ENCODE results near the gene RBM5.
"Not testable (repeated sequence)": the region's sequence is repeated elsewhere in the genome, so short reads cannot be mapped to it uniquely, and the experiment has no call there.

RBM5 gene

DNA sequence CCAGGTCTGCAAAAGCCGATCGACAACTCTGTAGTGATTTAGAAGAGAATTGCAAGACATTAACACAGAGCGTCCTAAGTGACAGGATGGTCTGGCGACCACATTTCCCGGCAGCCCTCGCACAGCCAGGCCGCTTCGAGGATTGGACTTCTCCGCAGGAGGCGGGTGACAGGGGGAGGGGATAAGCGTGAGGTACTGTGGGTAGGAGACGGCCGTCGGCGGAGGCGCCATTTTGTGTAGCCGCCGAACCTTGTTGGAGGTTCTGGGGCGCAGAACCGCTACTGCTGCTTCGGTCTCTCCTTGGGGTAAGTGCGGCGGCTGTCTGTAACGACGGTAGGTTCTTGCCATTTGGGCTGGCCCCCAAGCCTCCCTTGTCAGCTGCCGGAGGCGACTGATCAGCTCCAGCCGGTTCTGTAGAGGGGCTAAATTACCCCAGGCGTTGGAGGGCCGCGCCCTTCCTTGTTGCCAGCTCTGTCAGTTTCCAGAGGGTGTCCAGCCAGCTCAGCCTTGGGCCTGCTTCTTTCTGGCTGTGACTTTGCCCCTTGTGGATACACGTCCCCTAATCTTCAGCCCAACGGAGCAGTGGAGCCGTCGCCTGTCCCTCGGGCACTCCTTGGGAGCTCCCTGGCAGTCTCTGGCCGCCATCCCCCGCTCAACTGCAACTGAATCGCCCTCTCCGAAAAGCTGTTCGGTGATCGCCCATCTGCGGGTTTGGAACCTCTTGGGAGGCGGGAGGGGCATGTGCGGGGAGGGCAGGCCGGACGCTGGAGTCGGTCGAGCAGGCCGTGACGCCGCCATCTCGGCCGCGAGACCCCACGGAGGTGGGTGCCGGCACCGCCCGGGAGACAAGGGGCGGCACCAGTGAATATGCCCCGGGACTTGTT, at the start of gene RBM5:
Gene RBM5 (plus strand): TSS at position 195 of the 884 bp plus-strand sequence. CDS start 1,516 bp downstream, outside the sequence.
- peak; percentile 80 for DNase-seq

DNA sequence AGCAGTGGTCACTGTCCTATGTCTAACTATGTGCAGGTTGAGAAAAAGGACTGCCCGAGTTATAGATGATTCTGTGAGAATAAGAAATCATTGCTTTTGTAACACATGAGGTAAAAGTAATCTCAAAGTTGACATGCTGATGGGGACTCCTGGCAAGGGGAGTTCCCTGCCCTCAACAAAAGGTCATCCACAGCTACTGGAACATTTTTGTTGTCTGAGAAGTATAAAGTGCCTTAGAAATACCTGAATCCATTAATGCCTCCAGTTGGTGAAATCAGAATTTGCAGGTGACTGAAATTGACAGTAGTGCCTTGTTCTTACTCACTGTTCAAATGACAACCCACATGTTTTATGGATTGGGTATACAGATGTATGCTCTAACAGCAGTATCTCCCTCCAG, 43.7 kb upstream of the RBM5 start:
- DNase-seq: no peak

DNA sequence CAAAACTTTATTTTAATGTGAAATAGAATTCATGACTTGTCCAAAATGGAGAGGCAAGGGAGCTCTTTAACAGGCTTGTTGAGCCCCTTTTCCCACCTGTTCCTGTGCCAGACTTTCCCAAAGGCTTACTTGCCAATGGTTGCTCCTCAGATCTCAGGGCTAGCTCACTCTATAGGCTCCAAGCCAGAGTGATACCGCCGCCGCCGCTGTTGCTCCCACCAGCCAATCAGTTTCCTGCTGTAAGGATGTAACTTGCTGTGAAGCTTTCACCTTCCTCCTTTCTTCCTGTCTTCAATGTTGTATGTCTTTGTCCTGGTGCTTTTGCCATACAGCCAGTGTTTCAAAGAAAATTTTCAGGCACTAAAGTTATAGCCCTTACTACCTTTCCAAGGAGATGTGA, 41.3 kb upstream of the RBM5 start:
- DNase-seq: no peak

DNA sequence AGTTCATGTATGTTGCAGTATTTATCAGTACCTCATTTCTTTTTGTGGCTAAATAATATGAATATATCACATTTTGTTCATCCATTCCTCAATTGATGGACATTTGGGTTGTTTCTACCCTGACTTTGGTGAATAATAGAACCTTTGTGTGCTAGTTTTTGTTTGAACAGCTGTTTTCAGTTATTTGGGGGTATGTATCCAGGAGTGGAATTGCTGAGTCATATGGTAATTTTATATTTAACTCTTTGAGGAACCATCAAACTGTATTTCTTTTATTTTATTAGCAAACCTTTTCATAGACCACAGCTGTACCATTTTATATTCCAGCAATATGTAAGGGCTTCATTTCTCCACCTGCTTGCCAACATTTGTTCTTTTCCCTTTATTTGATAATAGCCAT, 38.4 kb upstream of the RBM5 start:
- peak; percentile 36 for DNase-seq

DNA sequence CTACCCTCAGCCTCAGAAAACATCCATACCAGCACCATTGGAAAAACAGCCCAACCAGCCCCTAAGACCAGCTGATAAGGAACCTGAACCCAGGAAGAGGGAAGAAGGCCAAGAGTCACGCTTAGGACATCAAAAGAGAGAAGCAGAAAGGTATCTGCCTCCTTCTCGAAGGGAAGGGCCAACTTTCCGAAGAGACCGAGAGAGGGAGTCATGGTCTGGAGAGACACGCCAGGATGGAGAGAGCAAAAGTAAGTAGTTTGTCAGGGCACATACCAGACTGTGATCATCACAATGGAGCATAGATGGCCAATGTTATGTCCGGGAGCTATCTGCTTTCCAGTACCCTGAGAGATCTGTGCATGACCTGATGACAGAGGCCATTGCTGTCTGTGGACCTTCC, 31.0 kb upstream of the RBM5 start:
- no peak for DNase-seq

DNA sequence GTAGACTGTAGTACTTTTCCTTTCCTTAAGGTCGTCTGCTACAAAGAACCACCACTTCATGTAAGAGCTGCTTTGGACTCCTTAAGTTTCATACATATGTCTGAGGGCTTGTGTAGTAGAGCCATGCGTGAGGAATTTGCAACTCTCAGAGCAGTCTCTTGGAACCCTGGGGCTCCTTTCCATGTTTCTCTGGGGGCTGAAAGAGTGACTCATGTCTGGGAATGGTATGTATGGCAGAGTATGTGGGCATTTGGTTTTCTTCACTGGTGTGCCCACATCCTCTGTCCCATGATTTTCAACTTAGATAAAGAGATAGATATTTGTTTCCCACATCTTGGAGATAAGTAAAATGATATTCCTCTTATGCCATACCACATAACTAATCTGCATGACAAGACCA, 20.6 kb upstream of the RBM5 start:
- DNase-seq: no peak

DNA sequence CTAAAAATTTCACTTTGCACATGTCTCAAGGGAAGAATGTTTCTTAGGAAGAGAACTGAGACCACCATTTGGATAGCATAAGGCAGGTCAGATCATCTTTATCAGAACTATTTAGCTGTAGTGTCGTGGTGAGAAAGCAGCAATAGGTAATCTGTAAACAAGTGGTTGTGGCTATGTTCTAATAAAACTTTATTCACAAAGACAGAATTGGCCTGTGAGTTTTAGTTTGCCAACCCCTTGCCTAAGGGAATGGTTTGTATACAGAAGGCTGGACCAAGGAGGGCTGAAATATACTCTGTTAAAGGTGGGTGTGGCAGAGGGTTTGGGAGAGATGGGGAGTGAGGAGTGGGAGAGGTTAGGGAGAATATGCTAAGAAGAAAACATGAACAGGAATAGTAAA, 10.6 kb upstream of the RBM5 start:
- no peak for DNase-seq

DNA sequence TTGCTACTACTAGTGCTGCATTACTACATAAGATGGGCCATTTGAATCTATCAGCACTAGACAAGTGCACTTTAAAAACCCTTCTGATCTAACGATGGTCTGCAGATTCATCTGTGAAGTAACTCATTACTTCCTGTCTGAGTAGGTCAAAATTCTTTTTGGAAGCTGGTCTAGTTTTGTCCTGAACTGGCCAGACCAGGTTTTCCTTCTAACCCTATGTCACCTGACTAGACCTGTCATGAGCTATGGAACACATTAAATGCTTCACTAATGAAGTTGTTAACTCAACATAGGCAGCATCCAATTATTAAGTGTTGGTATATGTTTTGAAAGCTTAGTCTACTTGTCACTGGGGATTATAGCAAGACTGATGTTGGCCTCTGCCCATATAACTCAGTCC, 10.1 kb upstream of the RBM5 start:
- no peak for DNase-seq

DNA sequence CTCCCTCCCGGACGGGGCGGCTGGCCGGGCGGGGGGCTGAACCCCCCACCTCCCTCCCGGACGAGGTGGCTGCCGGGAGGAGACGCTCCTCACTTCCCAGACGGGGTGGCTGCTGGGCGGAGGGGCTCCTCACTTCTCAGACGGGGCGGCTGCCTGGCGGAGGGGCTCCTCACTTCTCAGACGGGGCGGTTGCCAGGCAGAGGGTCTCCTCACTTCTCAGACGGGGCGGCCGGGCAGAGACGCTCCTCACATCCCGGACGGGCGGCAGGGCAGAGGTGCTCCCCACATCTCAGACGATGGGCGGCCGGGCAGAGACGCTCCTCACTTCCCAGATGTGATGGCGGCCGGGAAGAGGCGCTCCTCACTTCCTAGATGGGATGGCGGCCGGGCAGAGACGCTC, 3.8 kb upstream of the RBM5 start:
- not testable (repeated sequence) for DNase-seq

DNA sequence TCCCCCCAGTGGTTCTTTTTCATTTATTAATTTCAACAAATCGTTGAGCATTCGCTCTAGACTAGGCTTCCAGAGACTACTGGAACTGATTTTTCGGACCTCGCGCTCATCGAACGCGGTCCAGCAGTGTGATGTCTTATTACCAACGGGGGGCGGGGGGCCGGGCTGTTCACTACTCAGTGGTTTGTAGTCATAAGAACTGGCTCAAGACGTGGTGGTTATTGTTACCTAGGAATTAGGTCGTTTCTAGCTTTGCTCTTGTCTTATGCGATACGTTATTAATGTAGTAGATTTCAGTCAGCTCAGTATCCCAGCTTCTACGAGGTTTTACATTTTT, 858 bp downstream of the RBM5 start:
- DNase-seq: no peak

DNA sequence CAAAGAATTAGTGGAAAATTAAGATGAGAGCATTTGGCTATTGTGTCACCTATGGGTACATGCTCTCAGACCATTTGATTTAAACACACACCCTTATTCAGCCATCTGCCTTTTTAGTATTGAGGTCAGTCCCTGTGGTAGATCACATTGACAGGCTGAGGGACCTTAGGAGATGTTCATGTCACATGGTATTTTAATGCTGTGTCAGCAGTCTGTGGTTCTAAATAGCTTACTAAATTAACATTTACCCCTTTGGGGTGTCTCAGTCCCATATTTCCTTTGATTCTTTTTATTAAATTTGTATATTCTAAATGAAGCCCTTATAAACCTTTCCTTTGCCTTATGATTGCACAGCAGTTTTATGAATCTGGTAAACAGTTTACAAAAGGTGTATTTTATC, 2.3 kb downstream of the RBM5 start:
- DNase-seq: no peak

DNA sequence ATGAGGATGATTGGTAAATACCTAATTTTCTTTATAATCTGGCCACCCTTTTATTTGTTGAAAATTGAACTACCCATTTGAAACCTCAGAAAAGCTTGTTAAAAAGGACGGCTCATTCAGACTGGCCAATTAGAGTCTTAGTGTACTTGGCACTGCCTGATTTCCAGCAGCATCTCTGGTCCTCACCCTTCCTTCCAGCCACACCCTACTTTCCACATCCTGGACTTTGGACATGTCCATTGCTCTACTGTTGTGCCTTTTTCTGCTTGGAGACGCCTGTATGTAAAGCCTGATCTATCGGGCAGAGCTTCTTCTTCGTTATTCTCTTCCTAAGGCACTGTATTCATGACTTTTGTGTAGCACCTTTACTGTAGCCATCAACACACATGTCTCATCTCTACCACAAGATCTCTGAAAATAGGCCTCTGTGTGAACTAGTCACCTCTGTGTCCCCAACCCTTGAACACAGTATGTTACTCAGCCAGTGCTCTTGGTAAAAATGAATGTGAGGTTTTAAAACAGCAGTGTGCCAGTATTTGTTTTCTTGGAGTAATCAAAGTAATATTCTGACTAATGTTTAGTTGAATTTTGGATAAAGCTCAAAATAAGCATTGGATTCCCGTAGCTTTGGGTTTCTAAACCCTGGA, 6.8 kb downstream of the RBM5 start:
- DNase-seq: no peak

DNA sequence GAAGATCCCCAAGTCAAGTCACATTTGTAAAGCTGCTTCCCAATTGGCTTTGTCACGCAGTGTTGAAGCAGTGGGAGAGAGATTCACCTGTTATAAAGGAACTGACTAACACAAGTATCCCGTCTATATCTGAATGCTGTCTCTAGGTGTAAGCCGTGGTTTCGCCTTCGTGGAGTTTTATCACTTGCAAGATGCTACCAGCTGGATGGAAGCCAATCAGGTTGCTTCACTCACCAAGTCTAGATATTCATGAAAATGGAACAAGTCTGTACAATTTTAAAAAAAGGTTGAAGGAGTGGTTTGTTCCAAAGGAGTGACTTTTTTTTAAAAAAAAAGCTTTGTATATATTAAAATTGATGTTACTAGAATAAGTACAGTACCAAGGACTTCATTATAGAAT, 11.7 kb downstream of the RBM5 start:
- DNase-seq: no peak

DNA sequence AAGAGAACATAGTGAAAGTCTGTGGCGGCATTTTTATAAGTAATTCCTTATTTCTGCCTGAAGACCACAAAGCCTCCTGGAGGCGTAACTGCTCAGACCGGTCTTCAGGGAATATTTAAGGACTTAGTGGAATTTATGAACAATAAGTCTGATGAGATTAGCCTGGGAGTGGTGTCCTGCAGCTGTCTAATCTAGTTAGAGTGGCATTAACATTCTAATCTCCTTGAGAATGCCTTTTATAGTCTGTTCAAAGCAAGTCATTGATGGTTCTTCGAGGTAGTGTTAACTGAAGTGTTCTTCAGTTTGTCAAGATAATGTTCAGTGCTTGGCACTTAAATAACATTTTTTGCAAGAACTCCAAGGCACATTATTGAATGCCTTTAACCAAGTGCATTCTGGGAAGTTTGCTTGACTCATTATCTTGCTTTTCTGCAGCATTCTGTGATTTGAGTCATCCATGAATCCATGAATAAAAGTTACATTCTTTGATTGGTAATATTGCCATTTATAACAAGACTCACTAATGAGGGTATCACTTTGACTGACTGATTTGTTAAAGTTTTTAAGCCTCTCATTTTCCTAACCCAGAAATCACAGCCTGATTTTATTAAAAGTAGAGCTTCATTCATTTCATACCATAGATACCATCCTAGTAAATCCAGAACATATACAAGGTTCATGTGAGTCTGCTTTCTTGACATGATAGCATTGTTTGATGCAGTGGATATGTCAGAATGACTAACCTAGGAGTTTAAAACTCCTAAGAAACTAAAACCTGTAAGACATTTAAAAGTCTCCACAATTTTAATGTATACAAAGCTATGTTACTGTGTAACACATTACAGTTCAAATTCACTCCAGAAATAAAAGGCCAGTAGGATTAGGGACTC, 12.5 kb downstream of the RBM5 start:
- DNase-seq: no peak

DNA sequence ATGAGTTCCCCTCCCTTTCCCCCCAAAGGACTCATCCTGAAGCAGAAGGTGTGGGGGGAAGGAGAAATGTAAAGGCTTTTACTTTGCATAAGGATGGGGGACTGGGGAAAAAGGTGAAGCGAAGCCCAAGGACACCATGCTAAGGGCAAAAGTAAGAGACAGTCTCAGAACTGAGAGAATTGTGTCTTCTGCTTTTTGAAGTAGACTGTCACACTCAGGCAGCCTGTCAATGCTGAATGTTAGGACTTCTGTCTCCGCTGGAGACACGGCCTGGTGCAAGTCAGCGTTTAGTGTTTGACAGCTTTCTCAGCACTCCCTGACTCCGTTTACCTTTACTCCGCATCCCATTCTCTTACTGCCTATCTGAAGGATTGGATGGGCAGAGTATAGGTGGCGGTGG, 13.8 kb downstream of the RBM5 start:
- no peak for DNase-seq

DNA sequence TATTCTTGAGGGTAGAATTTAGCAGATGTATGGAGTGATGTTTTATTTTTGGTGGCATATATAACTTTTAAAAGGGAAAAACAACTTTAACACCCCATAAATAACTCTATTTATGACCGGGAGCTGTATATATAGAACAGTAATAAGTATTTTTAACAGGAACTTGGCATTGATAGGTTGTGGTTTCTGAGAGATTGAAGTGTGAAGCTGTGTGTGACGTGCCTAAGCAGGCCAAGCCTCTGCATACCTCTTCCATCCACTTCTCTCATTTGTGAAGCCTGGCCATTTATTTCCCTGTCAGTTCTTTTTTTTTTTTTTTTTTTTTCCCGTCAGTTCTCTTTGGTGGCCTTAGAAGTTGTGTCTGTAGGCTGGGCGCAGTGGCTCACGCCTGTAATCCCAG, 23.0 kb downstream of the RBM5 start:
- no peak for DNase-seq

DNA sequence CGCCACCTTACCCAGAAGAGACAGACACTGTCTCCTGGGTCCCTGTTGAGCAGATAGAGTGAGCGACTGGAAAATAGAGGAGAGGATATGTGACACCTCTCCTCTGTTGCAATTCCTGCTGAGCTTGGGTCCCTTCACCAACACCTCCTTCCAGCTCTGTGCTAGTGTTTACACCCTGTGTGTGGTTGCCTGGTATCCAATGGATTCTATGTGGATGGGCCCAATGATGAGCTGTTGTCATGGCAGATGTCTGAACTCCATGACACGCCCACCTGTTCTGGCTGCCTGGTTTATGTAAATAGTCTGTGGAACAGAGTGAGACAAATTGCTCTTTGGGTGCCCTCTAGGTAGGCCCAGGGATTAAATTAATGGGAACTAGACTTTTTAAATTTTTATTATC, 23.7 kb downstream of the RBM5 start:
- DNase-seq: peak; percentile 10

DNA sequence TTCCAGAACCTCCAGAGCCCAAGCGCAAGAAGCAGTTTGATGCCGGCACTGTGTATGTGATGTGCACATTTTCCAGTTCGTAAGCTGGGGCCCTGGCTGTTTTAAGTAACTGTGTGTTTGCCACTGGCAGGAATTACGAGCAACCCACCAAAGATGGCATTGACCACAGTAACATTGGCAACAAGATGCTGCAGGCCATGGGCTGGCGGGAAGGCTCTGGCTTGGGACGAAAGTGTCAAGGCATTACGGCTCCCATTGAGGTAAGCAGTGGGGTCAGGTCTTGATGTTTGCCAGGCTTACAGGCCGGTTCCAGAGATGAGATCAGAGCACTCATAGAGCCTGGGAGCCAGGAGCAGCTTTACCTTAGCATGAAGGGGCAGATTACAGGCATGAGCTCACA, 28.4 kb downstream of the RBM5 start:
- DNase-seq: no peak

DNA sequence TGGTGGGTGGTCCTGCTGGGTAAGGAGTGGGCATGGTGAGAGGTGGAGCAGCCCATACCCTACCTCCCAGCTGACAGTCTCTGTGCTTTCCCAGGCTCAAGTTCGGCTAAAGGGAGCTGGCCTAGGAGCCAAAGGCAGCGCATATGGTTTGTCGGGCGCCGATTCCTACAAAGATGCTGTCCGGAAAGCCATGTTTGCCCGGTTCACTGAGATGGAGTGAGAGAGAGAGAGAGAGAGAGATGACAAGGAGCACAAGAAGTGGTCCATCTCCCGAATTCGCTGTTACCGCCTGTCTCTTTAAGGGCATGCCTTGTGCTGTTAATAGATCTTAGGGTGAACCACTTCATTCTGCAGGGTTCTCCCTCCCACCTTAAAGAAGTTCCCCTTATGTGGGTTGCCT, 29.5 kb downstream of the RBM5 start:
- DNase-seq: no peak

DNA sequence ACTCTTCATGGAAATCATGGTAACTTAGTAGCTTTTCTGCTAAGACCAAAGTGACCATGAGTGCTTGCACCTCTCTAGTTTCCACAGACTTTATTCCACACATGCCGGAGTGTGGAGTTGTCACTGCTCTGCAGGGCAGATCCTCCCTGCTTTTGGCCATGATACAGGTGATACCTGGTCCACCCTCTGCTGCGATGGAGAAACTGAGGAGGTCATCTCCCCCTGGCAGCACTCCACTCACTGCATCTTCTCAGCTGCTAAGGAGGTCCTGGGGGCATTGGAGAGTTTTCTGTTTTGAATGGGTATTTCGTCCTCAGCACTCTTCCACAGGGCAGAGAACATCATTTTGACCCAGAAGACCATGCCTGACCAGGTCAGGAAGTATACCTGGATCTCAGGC, 31.1 kb downstream of the RBM5 start:
- DNase-seq: no peak

DNA sequence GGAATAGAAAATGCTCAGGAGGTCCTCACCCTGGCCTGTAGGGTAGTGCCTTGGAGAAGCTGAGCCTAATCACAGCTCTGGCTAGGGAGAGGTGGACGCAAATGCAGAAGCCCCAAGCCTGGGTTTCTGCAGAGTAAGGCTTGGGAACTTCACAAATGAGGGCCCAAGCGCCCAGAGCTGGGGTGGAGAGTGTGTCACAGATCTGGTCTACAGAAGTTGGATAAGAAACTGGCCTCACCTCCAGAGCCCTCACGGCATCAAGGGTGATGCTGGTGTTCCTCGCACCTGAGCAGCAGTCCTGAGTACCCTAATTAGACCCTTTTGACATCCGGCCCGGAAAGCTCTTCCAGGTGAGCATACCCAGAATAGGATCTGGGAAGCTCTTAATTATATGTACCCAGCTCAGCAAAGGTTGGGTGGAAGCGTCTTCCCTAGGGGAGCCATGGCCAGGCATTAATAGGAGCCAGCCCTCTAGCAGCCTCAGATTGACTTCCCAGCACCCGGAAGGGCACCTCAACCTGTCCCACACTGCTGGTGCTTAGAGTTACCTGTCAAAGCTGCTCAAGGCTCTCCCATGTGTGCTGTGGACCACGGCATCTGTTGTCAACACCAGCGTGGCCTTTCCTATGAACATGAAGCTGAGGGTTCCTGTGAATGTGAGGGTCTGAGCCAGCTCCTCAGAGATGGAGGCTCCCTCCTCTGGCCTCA, 31.8 kb downstream of the RBM5 start:
- DNase-seq: no peak

DNA sequence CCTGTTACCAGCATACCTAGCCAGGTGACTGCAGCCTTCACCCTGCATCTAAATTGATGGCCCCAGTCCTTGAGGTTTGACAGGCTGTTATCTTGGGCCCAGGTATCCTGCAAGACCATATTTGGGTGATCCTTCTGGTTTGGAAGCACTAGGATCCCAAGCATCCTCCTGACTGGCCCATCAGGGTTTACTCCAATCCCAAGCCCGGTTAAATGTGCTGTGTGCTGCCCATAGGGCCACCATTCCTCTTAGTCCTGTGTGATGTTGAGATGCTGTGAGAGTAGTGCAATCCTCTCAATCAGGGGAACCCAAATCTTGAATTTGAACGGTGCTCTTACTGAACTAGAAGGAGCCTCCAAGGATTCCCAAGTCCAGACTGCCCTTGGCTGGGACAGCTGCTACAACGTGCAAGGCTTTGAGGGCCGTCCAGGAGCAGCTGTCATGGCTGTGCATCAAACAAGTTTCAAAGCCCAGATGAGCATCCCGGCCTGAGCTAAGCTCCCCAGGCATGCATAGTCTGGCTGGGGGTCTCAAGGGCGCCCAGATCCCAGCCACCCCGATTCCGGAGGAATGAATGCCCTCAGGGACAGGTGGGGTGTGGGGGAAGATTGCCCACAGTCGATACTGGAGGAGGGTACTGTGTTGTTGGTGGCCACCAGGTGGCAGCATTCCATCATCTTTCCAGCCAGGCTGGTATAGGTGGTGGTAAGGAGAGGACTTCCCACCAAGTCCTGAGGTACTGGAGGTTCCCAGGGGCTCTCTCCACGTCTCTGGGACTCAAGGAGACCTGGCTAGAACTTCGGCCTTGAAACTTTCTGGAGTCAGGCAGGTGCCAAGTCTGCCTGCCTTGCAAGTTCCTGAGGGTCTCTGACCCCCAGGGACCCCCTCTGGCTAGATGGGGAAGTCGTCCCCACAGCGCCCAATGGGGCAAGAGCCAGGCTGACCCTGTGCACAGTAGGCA, 32.6 kb downstream of the RBM5 start:
- peak; percentile 43 for DNase-seq
